T-cell (primary cell): ENCODE data around the gene TEX48. TPM values are rescaled to one million over a fixed set of nuclear protein-coding genes. Genes with fewer than 3 reads are reported as not detected.

ENCODE experiments used
- ATAC-seq, 4 experiments: fragments of 200-7000 bp in 3 of 4; fragments of 150-1000 bp in 1 of 4; cut with Tn5 transposase; replicated peaks in 1 of 4; 1 replicate in 3 of 4; 2 replicates in 1 of 4; pipeline ENCODE4 v1.10.0; 2021; ENCODE audit warnings: moderate library complexity in 3 of 4, mild to moderate bottlenecking in 2 of 4, moderate number of reproducible peaks in 1 of 4
- CTCF ChIA-PET, 2 donors: fragments of 300-600 bp; sonication (Branson Sonifier 250); formaldehyde crosslinking; loops; one replicate each; lab custom pipeline; 2022; ENCODE audit warnings: antibody characterized with exemption in 2 of 2; lab: Charles Lee
- POLR2A ChIA-PET, 2 donors: fragments of 300-600 bp; sonication (Branson Sonifier 250); formaldehyde crosslinking; loops; one replicate each; lab custom pipeline; 2022; ENCODE audit warnings: antibody characterized with exemption in 2 of 2; lab: Charles Lee
- DNase-seq, 35 experiments: peaks; one replicate each; pipeline versions ENCODE4 v3.0.0 to v3.0.0-alpha.2; 2013 to 2023
- H3K27ac ChIP-seq: one replicate; pipeline ENCODE4 v1.5.1; 2013; ENCODE audit warnings: low read length
- H3K27me3 ChIP-seq, 2 experiments: replicated peaks in 1 of 2; 1 replicate in 1 of 2; 2 replicates in 1 of 2; pipeline versions ENCODE4 v1.6.1 to v1.7.0; 2013; ENCODE audit warnings: low read length in 1 of 2, mixed read lengths in 1 of 2; ENCODE audit not compliant: control insufficient read depth in 2 of 2, insufficient read depth in 2 of 2; ENCODE audit errors: extremely low read depth in 1 of 2
- H3K36me3 ChIP-seq, 2 donors: 1 replicate in 1 of 2; 2 replicates in 1 of 2; pipeline versions ENCODE4 v1.6.1 to v1.7.0; 2013; ENCODE audit warnings: low read length in 1 of 2; ENCODE audit not compliant: control insufficient read depth in 2 of 2, insufficient read depth in 1 of 2; ENCODE audit errors: extremely low read depth in 1 of 2
- H3K4me1 ChIP-seq, 2 experiments: 1 replicate in 1 of 2; 2 replicates in 1 of 2; pipeline versions ENCODE4 v1.6.1 to v1.7.0; 2013; ENCODE audit warnings: low read length in 2 of 2, mixed read lengths in 1 of 2; ENCODE audit not compliant: insufficient read depth in 2 of 2, control insufficient read depth in 1 of 2; ENCODE audit errors: extremely low read depth in 1 of 2
- H3K4me3 ChIP-seq, 2 donors: 1 replicate in 1 of 2; 2 replicates in 1 of 2; pipeline versions ENCODE4 v1.5.1 to v1.7.0; 2013; ENCODE audit warnings: mild to moderate bottlenecking in 2 of 2, low read length in 1 of 2, moderate library complexity in 1 of 2; ENCODE audit not compliant: control insufficient read depth in 1 of 2; ENCODE audit errors: extremely low read depth in 1 of 2
- H3K9me3 ChIP-seq: 2 replicates; pipeline ENCODE4 v1.7.0; 2013
- H3K27ac Mint-ChIP-seq, 2 donors: one replicate each; pipeline ENCODE4 v1.8.0; 2020 to 2021; ENCODE audit warnings: mild to moderate bottlenecking in 2 of 2, mixed read lengths in 2 of 2
- H3K27me3 Mint-ChIP-seq, 2 donors: one replicate each; pipeline ENCODE4 v1.8.0; 2021 to 2022; ENCODE audit warnings: mixed read lengths in 2 of 2
- H3K36me3 Mint-ChIP-seq: one replicate; pipeline ENCODE4 v1.8.0; 2021; ENCODE audit warnings: mixed read lengths
- H3K4me1 Mint-ChIP-seq, 3 donors: one replicate each; pipeline ENCODE4 v1.8.0; 2020 to 2022; ENCODE audit warnings: mixed read lengths in 3 of 3, mild to moderate bottlenecking in 1 of 3
- H3K4me3 Mint-ChIP-seq, 3 donors: one replicate each; pipeline ENCODE4 v1.8.0; 2020 to 2022; ENCODE audit warnings: mild to moderate bottlenecking in 3 of 3, mixed read lengths in 3 of 3, moderate library complexity in 3 of 3
- H3K9me3 Mint-ChIP-seq, 3 donors: one replicate each; pipeline ENCODE4 v1.8.0; 2020 to 2022; ENCODE audit warnings: mixed read lengths in 3 of 3
- WGBS: methylation state at CpG from one replicate; pipeline ENCODE4 v1.1.5; 2013; ENCODE audit warnings: missing lambda C conversion rate; ENCODE audit not compliant: insufficient coverage; 5-methylcytosine and 5-hydroxymethylcytosine counted together
- total RNA-seq, 35 experiments: library from RNA in 6 of 35; stranded (reverse) in 6 of 35; fragments of 120-200 nt in 1 of 35; gene quantifications; one replicate each; pipeline versions ENCODE4 v1.2.1 to v1.2.4 and lab custom pipeline; 2013 to 2026

The TEX48 gene
- total RNA-seq, 5 donors from 2014 or later (not counting 1 experiment from before 2014, with no cell fraction given) = 0.51 TPM; not detected in 4

GRCh38 chr9:114722937-114723620 is 41.1 kb upstream of the TEX48 start:
- Histone ChIP-seq H3K27me3 (no peaks in the 10 kb centered on the region), H3K9me3 (no peaks in the 10 kb centered on the region), H3K4me3 (no peak overlapping the region), H3K4me1 (peaks cover 0 to 28% of the 10 kb centered on the region in 2 experiments), H3K27ac (no peak overlapping the region), H3K36me3 (no peaks in the 10 kb centered on the region)
- H3K4me3 Mint-ChIP-seq = no peak overlapping the region
- ChIA-PET CTCF (no interaction called here), POLR2A (no interaction called here)
- ATAC-seq = no peak
- peaks cover 23 to 47% (median 29%) of the 10 kb centered on the region in 3 donors for H3K4me1 Mint-ChIP-seq
- 71% methylated on average over 2 of the region's 7 CpGs for WGBS
- no peak overlapping the region for H3K27ac Mint-ChIP-seq
- peaks cover 0 to under 1% (median 0%) of the 10 kb centered on the region in 3 donors for H3K9me3 Mint-ChIP-seq
- peaks cover 2% of the 10 kb centered on the region for H3K36me3 Mint-ChIP-seq
- DNase-seq = no peak
- peaks cover 0 to 3% of the 10 kb centered on the region in 2 donors for H3K27me3 Mint-ChIP-seq

- Histone ChIP-seq H3K36me3 (no peaks in the 10 kb centered on the region), H3K4me3 (no peak overlapping the region), H3K4me1 (peaks cover 0 to 37% of the 10 kb centered on the region in 2 experiments), H3K27ac (no peak overlapping the region), H3K27me3 (no peaks in the 10 kb centered on the region), H3K9me3 (no peaks in the 10 kb centered on the region)
- Mint-ChIP-seq H3K4me3 (no peak overlapping the region), H3K9me3 (no peaks in the 10 kb centered on the region), H3K27ac (no peak overlapping the region), H3K4me1 (peaks cover 32 to 56% (median 34%) of the 10 kb centered on the region in 3 donors), H3K36me3 (no peaks in the 10 kb centered on the region), H3K27me3 (peaks cover 0 to 3% of the 10 kb centered on the region in 2 donors)
- no peak for DNase-seq
- ChIA-PET POLR2A (interaction anchor here in 1 of 2 donors (0.6 kb wide), 1 partner anchor 9 kb away, joined by 3 read pairs; no protein-coding TSS in a partner anchor), CTCF (interaction anchor here in 1 of 2 donors (0.6 kb wide), 1 partner anchor 12 kb away, joined by 10 read pairs; no protein-coding TSS in a partner anchor)
- ATAC-seq = no peak
- WGBS = 68% methylated on average over 3 of the region's 7 CpGs
These were observed 40.2 kb upstream of the TEX48 start for GRCh38 chr9:114722081-114722621.

DNA sequence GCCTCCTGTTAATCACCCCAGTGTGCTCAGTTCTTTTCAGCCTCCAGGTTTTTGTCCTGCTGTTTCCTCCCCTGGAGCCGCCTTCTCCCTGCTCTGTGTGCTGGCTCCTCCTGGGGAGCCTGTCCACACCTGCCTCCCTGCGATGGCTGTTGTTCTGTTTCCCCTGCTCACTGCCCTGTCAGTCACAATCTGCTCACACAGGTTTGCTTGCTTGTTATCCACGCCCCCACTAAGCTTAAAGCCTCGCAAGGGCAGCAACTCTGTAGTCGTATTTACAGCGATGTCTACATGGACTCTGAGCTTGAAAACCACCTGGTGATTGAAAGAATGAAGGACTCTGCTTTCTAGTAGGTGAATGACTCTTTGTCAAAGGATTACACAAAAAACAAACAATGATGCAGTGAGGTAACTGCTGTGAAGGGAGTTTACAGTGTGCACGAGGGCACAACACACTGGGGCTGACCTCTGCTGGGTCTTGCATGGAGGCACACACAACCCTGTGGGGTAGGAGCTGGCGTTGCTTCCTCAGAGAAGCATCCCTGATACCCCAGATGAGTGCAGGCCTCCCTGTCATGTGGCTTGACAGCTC is 39.6 kb upstream of the TEX48 start:
- Mint-ChIP-seq H3K27me3 (peaks cover 0 to 3% of the 10 kb centered on the region in 2 donors), H3K9me3 (no peaks in the 10 kb centered on the region), H3K4me3 (peak overlapping the region in 1 of 3 donors; percentile 2), H3K36me3 (no peaks in the 10 kb centered on the region), H3K4me1 (peaks cover 34 to 62% (median 40%) of the 10 kb centered on the region in 3 donors), H3K27ac (peak overlapping the region in 1 of 2 donors; percentile 62)
- Histone ChIP-seq H3K4me3 (no peak overlapping the region), H3K4me1 (peaks cover 0 to 43% of the 10 kb centered on the region in 2 experiments), H3K36me3 (no peaks in the 10 kb centered on the region), H3K27ac (no peak overlapping the region), H3K9me3 (no peaks in the 10 kb centered on the region), H3K27me3 (no peaks in the 10 kb centered on the region)
- ChIA-PET POLR2A (interaction anchor here in 1 of 2 donors (0.6 kb wide), 1 partner anchor 8 kb away, joined by 3 read pairs; no protein-coding TSS in a partner anchor), CTCF (interaction anchor here in 1 of 2 donors (0.6 kb wide), 1 partner anchor 13 kb away, joined by 10 read pairs; no protein-coding TSS in a partner anchor)
- DNase-seq (no peak), ATAC-seq (no peak)
- WGBS = 86% methylated on average over 6 of the region's 8 CpGs

- Histone ChIP-seq H3K27me3 (no peaks in the 10 kb centered on the region), H3K4me3 (no peak overlapping the region), H3K27ac (no peak overlapping the region), H3K36me3 (no peaks in the 10 kb centered on the region), H3K9me3 (no peaks in the 10 kb centered on the region), H3K4me1 (peaks cover 0 to 43% of the 10 kb centered on the region in 2 experiments)
- Mint-ChIP-seq H3K27ac (peak overlapping the region in 1 of 2 donors; percentile 95), H3K27me3 (peaks cover 0 to 3% of the 10 kb centered on the region in 2 donors), H3K36me3 (no peaks in the 10 kb centered on the region), H3K9me3 (no peaks in the 10 kb centered on the region), H3K4me3 (no peak overlapping the region), H3K4me1 (peaks cover 34 to 58% (median 40%) of the 10 kb centered on the region in 3 donors)
- ChIA-PET CTCF (no interaction called here), POLR2A (no interaction called here)
- DNase-seq (no peak), ATAC-seq (no peak)
- WGBS = 100% methylated on average over 1 of the region's 3 CpGs
These were observed 38.2 kb upstream of the TEX48 start for GRCh38 chr9:114720086-114720676.

GRCh38 chr9:114719290-114719689 is 37.3 kb upstream of the TEX48 start:
- Mint-ChIP-seq H3K36me3 (no peaks in the 10 kb centered on the region), H3K4me1 (peaks cover 34 to 56% (median 40%) of the 10 kb centered on the region in 3 donors), H3K27ac (peak overlapping the region; percentile 92 to 95), H3K27me3 (peaks cover 0 to 3% of the 10 kb centered on the region in 2 donors), H3K4me3 (no peak overlapping the region), H3K9me3 (no peaks in the 10 kb centered on the region)
- ChIA-PET CTCF (no interaction called here), POLR2A (no interaction called here)
- Histone ChIP-seq H3K36me3 (no peaks in the 10 kb centered on the region), H3K9me3 (no peaks in the 10 kb centered on the region), H3K27ac (peak overlapping the region; percentile 68), H3K27me3 (no peaks in the 10 kb centered on the region), H3K4me1 (peaks cover 0 to 43% of the 10 kb centered on the region in 2 experiments), H3K4me3 (no peak overlapping the region)
- DNase-seq = no peak
- peak in 1 of 4 experiments; percentile 13 for ATAC-seq
- WGBS = 96% methylated on average over 3 of the region's 4 CpGs

DNA sequence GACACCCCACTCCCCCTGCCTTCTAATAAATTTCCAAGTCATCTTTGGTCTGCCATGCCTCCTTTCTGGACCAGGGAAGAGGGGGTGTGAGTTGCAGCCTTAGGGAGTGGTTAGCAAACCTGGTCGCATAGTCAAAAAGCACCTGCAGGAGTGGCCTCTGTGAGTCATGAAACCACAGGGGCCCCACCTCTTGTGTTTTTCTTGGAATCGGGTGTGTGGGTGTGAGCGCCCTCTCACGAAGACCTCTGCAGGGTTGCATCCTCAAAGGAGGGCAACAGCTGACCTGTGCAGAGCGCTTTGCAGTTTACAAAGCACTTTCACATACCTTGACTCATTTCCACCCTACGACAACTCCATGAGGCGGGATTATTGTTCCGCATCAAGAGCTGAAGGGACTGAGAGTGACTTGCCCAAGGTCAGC is 36.8 kb upstream of the TEX48 start:
- peaks cover 34 to 56% (median 40%) of the 10 kb centered on the region in 3 donors for H3K4me1 Mint-ChIP-seq
- H3K4me1 ChIP-seq = peaks cover 0 to 43% of the 10 kb centered on the region in 2 experiments
- no peaks in the 10 kb centered on the region for H3K9me3 ChIP-seq
- H3K27ac ChIP-seq = peak overlapping the region; percentile 68
- DNase-seq (peak; percentile 21 to 78 (median 50)), ATAC-seq (peak; percentile 92 to 95 (median 93))
- peaks cover 0 to 3% of the 10 kb centered on the region in 2 donors for H3K27me3 Mint-ChIP-seq
- no peaks in the 10 kb centered on the region for H3K36me3 Mint-ChIP-seq
- no peaks in the 10 kb centered on the region for H3K36me3 ChIP-seq
- H3K4me3 Mint-ChIP-seq = peak overlapping the region; percentile 10 to 66 (median 22)
- POLR2A ChIA-PET = interaction anchor here in 1 of 2 donors (0.6 kb wide), 1 partner anchor 273 kb away, joined by 3 read pairs; no protein-coding TSS in a partner anchor
- WGBS = 6% methylated on average over 5 of the region's 8 CpGs
- H3K27me3 ChIP-seq = no peaks in the 10 kb centered on the region
- no peaks in the 10 kb centered on the region for H3K9me3 Mint-ChIP-seq
- CTCF ChIA-PET = no interaction called here
- H3K27ac Mint-ChIP-seq = peak overlapping the region; percentile 92 to 95
- no peak overlapping the region for H3K4me3 ChIP-seq
